GM21576 (cell line): ENCODE measurements around the gene ANKRD10.
"Not testable (repeated sequence)": the region's sequence is repeated elsewhere in the genome, so short reads cannot be mapped to it uniquely, and the experiment has no call there.

Experiments
- ATAC-seq: cut with Tn5 transposase; IDR thresholded peaks from one replicate; pipeline ENCODE4 v1.9.1; 2021; ENCODE audit warnings: mild to moderate bottlenecking, moderate library complexity; ENCODE audit not compliant: unreplicated experiment

The ANKRD10 gene

GRCh38 chr13:110867380-110867779, 47.5 kb downstream of the ANKRD10 start:
- no peak for ATAC-seq

DNA sequence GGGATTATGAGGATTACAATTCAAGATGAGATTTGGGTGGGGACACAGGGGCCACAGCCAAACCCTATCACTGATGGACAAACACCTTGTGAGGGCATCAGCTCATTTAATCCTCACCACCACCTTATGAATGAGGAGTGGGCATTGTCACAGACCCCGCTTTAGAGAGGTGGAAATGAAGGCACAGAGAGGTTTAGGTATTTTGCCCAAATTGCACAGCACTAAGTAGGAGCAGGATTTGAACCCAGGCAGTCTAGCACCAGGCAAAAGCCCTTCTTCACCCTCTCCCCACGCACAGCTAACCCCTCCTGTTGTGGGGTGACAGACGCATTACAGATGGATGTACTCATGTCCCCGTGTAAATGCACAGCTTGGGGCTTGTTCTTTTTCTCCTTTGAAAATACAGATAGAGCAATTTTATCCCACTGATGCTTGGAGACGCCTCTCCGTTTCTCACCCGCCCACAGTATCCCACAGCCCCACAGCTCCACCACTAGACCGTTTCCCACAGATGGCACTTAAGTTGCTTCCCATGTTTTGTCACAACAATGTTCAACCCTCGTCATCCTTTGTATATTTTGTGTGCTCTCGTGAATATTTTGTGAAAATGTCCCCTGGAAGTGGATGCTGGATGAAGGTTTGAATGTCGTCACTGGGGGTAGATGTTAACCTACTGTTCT, 48.2 kb downstream of the ANKRD10 start:
- ATAC-seq = no peak

GRCh38 chr13:110863685-110864084, 51.2 kb downstream of the ANKRD10 start:
- no peak for ATAC-seq

GRCh38 chr13:110860983-110861382, 53.9 kb downstream of the ANKRD10 start:
- ATAC-seq = no peak

- no peak for ATAC-seq
These were observed 57.7 kb downstream of the ANKRD10 start for GRCh38 chr13:110856942-110857835.

GRCh38 chr13:110855363-110855762, 59.5 kb downstream of the ANKRD10 start:
- no peak for ATAC-seq

- ATAC-seq = no peak
These were observed 60.0 kb downstream of the ANKRD10 start for GRCh38 chr13:110854866-110855265.

DNA sequence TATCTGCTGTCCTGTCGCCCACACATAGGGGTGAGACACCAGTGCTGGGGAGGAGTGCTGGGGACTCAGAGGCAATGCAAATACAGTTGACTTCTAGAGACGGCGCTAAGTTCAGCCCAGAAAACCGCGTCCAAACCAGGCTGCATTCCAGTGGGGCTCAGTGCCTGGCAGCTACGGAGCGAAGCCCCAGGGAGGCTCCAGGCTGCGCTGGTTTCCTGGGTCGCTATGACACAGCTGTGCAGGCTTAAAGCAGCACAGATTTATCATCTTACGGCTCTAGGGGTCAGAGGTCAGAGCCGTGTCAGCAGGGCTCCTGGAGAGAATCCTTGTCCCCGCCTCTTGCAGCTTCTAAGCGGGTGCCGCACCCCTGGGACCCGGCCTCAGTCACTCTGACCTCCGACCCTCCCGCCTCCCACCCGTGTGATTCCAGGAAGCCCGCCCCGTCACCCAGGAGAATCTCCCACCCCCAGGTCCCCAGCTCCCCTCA, 61.6 kb downstream of the ANKRD10 start:
- ATAC-seq = no peak

GRCh38 chr13:110850840-110851239, 64.0 kb downstream of the ANKRD10 start:
- ATAC-seq = no peak

- ATAC-seq = no peak
These were observed 64.9 kb downstream of the ANKRD10 start for GRCh38 chr13:110850006-110850405.

DNA sequence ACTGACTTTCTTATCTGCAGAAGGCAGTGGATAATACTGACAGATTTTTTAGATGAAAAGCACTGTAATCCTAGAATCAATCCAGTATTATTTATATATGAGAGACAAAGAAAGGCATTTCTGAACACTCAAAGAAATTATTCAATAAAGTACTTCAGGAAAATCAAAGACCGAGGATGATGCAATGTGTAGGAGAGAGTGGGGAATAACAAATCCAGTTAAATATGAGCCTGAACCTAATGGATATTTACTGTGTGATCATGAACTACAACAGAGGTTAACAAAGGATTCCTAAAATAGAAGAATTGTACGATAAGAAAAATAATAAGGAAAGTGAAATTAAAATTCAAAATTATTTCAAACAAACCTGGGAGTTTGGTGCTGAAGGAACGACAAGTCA, 69.3 kb downstream of the ANKRD10 start:
- ATAC-seq = no peak

GRCh38 chr13:110841846-110842245, 73.0 kb downstream of the ANKRD10 start:
- no peak for ATAC-seq

DNA sequence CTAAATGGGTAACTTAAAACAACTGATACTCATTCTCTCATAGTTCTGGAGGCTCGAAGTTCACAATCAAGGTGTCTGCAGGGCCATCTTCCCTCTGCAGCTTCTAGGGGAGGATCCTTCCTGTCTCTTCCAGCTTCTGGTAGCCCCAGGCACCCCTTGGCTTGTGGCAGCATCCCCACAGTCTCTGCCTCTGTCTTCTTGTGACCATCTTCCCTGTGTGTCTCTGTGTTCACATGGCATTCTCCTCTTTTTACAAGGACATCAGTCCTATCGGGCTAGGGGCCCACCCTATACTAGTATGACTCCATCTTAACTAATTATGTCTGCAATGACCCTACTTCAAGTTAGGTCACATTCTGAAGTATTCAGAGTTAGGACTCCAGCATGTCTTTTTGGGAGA, 73.5 kb downstream of the ANKRD10 start:
- ATAC-seq = no peak

- no peak for ATAC-seq
These were observed 75.9 kb downstream of the ANKRD10 start for GRCh38 chr13:110838867-110839538.

DNA sequence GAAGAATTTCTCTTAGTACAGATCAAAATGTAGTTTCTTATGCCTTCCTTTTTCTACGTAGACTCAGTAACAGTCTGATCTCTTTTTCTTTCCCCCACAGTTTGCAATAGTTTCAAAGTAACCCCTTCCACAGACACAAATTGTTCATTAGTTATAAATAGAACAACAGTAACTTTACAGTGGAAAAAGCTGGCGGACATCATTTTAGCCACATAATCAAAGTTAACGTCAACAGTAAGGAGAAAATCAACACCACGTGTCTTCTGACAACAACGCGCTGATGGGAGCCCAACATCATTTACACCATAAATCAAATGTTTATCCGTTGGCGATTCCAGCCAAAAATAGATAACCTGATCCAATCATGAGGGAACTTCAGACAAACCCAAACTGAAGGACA, 76.8 kb downstream of the ANKRD10 start:
- no peak for ATAC-seq

DNA sequence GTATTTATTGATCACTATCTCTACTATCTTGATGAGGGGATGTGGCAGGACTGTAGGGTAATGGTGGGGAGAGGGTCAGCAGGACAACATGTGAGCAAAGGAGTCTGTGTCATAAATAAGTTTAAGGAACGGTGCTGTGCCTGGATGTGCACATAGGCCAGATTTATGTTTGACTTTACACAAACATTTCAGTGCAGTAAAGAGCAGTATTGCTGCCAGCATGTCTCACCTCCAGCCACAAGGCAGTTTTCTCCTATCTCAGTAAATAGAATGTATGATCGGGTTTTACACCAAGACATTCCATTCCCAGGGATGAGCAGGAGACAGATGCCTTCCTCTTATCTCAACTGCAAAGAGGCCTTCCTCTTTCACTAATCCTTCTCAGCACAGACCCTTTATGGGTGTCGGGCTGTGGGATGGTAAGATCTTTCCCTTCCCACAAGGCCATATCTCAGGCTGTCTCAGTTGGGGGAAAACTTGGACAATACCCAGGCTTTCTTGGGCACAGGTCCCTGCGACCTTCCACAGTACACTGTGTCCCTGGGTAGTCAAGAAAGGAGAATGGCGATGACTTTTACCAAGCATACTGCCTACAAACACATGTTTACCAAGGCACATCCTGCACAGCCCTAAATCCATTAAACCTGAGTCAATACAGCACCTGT, 77.3 kb downstream of the ANKRD10 start:
- ATAC-seq = not testable (repeated sequence)

- ATAC-seq = no peak
These were observed 78.3 kb downstream of the ANKRD10 start for GRCh38 chr13:110836605-110836903.

DNA sequence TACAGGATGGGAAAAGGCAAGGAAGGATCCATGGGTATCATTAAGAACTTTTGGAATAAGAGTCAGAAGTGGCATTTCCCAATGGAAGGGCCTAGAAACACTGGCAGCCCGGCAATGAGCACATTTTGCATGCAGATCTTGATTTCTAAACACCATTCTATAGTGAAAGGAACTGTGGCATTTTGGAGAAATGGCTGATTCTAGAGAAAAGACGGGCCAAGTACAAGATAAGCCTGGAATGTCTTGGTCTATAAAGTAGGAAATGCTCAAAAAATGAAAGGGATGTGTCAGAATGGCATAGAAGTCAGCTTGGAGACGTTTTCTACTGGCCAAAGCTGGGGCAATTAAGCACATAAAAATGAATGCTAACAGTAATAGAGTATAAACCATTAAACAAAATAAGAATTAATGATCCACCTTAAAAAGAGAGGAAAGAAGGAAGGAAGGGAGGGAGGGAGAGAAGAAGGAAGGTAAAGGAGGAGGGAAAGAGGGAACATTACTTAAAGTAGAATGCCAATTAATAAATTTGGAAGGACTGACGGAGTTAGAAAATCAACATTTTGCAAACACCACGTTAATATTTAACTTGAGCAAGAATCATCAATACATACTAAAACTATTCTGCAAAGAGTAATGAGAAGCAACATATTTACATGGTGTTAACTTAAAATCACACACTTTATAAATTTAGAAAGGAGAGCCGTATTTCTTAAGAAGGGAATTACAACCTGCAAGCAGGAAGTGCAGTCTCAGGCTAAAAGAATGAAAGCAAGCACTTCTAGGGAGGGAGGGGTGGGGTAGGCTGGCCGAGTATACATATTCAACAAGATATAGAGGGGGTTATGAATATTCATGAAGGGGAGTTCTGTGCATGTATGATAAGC, 78.9 kb downstream of the ANKRD10 start:
- ATAC-seq = no peak

DNA sequence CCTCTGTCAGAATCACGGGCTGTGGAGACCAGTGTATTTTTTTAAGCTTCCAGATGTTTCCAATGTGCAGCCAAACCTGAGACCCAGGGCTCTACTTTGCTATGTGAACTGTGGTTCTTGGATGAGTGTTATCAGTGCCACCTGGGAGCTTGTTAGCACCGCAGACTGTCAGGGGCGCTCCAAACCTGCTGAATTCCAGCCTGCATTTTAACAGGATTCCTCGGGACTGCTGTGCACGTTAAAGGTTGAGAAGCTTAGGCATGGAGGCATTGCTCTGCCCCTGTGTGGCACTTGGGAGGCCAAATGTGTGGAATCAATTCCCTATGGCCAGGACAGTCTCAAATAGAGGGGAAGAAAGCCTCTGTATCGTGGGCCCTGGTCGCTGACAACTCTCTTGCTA, 80.3 kb downstream of the ANKRD10 start:
- no peak for ATAC-seq

DNA sequence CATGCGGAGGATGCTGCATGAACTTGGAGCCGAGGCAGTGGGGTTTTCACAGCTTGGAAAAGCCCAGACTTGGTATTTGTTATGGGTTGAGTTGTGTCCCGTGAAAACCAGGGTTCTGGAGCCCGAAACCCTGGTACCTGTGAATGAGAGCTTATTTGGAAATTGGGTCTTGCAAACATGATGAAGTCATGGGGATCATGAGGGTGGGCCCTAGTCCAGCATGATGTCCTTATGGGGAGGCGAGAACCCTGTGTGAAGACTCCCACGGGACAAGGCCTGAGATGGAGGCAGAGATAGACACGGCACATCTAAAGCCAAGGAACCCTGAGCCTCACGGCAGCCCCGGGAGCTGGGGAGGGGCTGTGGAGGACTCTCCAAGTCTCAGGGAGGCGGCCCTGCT, 82.3 kb downstream of the ANKRD10 start:
- no peak for ATAC-seq
